ENCODE data around the gene SIPA1L3. TPM values are rescaled to one million over a fixed set of nuclear protein-coding genes. Genes with fewer than 3 reads are reported as not detected.

The SIPA1L3 gene
- total RNA-seq, 1 experiment from 2014 or later = 36.0 TPM

DNA sequence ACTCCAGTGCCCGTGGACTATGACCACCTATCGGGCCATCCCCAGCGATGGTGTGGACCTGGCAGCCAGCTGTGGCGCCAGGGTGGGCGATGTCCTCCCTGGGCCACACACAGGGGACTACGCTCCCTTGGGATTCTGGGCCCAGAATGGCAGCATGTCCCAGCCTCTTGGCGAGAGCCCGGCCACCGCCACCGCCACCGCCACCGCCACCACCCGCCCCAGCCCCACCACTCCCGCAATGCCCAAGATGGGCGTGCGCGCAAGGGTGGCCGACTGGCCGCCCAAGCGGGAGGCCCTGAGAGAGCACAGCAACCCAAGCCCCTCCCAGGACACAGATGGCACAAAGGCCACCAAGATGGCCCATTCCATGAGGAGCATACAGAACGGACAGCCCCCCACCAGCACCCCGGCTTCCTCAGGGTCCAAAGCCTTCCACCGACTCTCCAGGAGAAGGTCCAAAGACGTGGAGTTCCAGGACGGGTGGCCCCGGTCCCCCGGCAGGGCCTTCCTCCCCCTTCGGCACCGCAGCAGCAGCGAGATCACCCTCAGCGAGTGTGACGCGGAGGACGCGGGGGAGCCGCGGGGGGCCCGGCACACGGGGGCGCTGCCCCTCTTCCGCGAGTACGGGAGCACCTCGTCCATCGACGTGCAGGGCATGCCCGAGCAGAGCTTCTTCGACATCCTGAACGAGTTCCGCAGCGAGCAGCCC, 174.7 kb downstream of the SIPA1L3 start:
- ChIA-PET CTCF (interaction anchor here (2.0 kb wide), 1 partner anchor 179 kb away, joined by 6 read pairs; no protein-coding TSS in a partner anchor), POLR2A (no interaction called here)
- no peaks in the 10 kb centered on the region for H3K9me3 Mint-ChIP-seq (ENCODE audit: unreplicated experiment)
- H3K4me3 Mint-ChIP-seq (ENCODE audit: unreplicated experiment) = no peak overlapping the region
- intact Hi-C loops (cut with micrococcal nuclease) = no loop called here
- no peak overlapping the region for H3K27ac Mint-ChIP-seq (ENCODE audit: low read depth, unreplicated experiment)
- no peak for TF ChIP-seq CTCF (IDR thresholded peaks at IDR 0.05; ENCODE audit: unreplicated experiment)
- H3K4me1 Mint-ChIP-seq (ENCODE audit: insufficient read depth, unreplicated experiment) = peaks cover 12% of the 10 kb centered on the region
- H3K27me3 Mint-ChIP-seq (ENCODE audit: insufficient read depth, unreplicated experiment) = no peaks in the 10 kb centered on the region
- no TSS peak for BruUV-seq (replicated peaks)
- DNase-seq (ENCODE audit: unreplicated experiment) = no peak
- peaks cover 18% of the 10 kb centered on the region for H3K36me3 Mint-ChIP-seq (ENCODE audit: insufficient read depth, unreplicated experiment)

- no peak for DNase-seq (ENCODE audit: unreplicated experiment)
- Mint-ChIP-seq H3K4me3 (ENCODE audit: unreplicated experiment) (no peak overlapping the region), H3K27ac (ENCODE audit: low read depth, unreplicated experiment) (no peak overlapping the region), H3K27me3 (ENCODE audit: insufficient read depth, unreplicated experiment) (no peaks in the 10 kb centered on the region), H3K36me3 (ENCODE audit: insufficient read depth, unreplicated experiment) (peaks cover 18% of the 10 kb centered on the region), H3K4me1 (ENCODE audit: insufficient read depth, unreplicated experiment) (peaks cover 12% of the 10 kb centered on the region), H3K9me3 (ENCODE audit: unreplicated experiment) (no peaks in the 10 kb centered on the region)
- no peak for TF ChIP-seq CTCF (IDR thresholded peaks at IDR 0.05; ENCODE audit: unreplicated experiment)
- BruUV-seq (replicated peaks) = no TSS peak
- intact Hi-C loops (cut with micrococcal nuclease) = no loop called here
- ChIA-PET CTCF (interaction anchor here (0.5 to 2.4 kb wide), 4 partner anchors 12 to 180 kb away, joined by 3 to 11 read pairs (median 4); no protein-coding TSS in a partner anchor), POLR2A (no interaction called here)
Measured at GRCh38 chr19:38082256-38083118, 175.5 kb downstream of the SIPA1L3 start.

GRCh38 chr19:38084196-38084595, 177.2 kb downstream of the SIPA1L3 start:
- Mint-ChIP-seq H3K4me1 (ENCODE audit: insufficient read depth, unreplicated experiment) (peaks cover 12% of the 10 kb centered on the region), H3K4me3 (ENCODE audit: unreplicated experiment) (no peak overlapping the region), H3K27ac (ENCODE audit: low read depth, unreplicated experiment) (no peak overlapping the region), H3K36me3 (ENCODE audit: insufficient read depth, unreplicated experiment) (peaks cover 23% of the 10 kb centered on the region), H3K9me3 (ENCODE audit: unreplicated experiment) (no peaks in the 10 kb centered on the region), H3K27me3 (ENCODE audit: insufficient read depth, unreplicated experiment) (no peaks in the 10 kb centered on the region)
- no peak for TF ChIP-seq CTCF (IDR thresholded peaks at IDR 0.05; ENCODE audit: unreplicated experiment)
- ChIA-PET CTCF (interaction anchor here (1.0 to 2.4 kb wide), 4 partner anchors 11 to 181 kb away, joined by 3 to 11 read pairs (median 5); no protein-coding TSS in a partner anchor), POLR2A (no interaction called here)
- no peak for DNase-seq (ENCODE audit: unreplicated experiment)
- no TSS peak for BruUV-seq (replicated peaks)
- intact Hi-C loops (cut with micrococcal nuclease) = no loop called here

- no peak for TF ChIP-seq CTCF (IDR thresholded peaks at IDR 0.05; ENCODE audit: unreplicated experiment)
- BruUV-seq (replicated peaks) = no TSS peak
- CTCF ChIA-PET = interaction anchor here (0.6 to 2.8 kb wide), 3 partner anchors 15 to 192 kb away, joined by 3 to 17 read pairs (median 3); no protein-coding TSS in a partner anchor
Measured at GRCh38 chr19:38089440-38089839, 182.4 kb downstream of the SIPA1L3 start.

More at GRCh38 chr19:38089440-38089839, 182.4 kb downstream of the SIPA1L3 start:
- DNase-seq (ENCODE audit: unreplicated experiment) = no peak
- Mint-ChIP-seq H3K4me3 (ENCODE audit: unreplicated experiment) (no peak overlapping the region), H3K27ac (ENCODE audit: low read depth, unreplicated experiment) (no peak overlapping the region), H3K36me3 (ENCODE audit: insufficient read depth, unreplicated experiment) (peaks cover 8% of the 10 kb centered on the region), H3K9me3 (ENCODE audit: unreplicated experiment) (no peaks in the 10 kb centered on the region), H3K27me3 (ENCODE audit: insufficient read depth, unreplicated experiment) (no peaks in the 10 kb centered on the region), H3K4me1 (ENCODE audit: insufficient read depth, unreplicated experiment) (no peaks in the 10 kb centered on the region)
- POLR2A ChIA-PET = interaction anchor here (0.8 kb wide), 1 partner anchor 187 kb away, joined by 3 read pairs; no protein-coding TSS in a partner anchor
- intact Hi-C loops (cut with micrococcal nuclease) = no loop called here
